Loucy (cell line): Measurements from ENCODE around the gene LEPROT.

Experiments used
- CTCF ChIP-seq: fragments of 200-600 bp; sonication (generic); conservative IDR thresholded peaks from 2 replicates; pipeline ENCODE4 v1.5.1; 2014; ENCODE audit warnings: mild to moderate bottlenecking, antibody characterized with exemption, low read length
- EZH2phosphoT487 ChIP-seq: fragments of 200-600 bp; IDR thresholded peaks from 2 replicates; pipeline ENCODE4 v1.6.1; 2018; ENCODE audit warnings: antibody characterized with exemption, mild to moderate bottlenecking, moderate library complexity, borderline replicate concordance

DNA sequence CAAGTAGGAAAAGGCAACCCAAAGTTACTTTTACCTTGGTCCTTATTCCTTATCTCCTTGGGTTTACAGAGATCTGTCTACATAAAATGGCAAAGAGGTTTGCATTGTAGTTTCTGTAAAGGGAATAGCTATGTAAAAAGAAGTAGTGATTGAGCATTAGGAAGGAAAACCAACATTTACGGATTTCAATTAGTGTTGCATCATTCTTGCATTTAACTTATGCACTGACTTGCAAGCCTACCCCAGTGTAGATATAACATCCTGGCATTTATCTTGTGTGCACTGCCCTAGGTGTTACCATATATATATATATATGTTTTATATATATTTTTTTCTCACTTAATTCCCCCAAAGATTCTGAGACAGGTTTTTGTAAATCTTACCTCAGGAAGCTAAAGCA, 3.7 kb upstream of the LEPROT start:
- TF ChIP-seq CTCF (no peak), EZH2phosphoT487 (no peak)
